ENCODE measurements around the gene HARS1.

DNA sequence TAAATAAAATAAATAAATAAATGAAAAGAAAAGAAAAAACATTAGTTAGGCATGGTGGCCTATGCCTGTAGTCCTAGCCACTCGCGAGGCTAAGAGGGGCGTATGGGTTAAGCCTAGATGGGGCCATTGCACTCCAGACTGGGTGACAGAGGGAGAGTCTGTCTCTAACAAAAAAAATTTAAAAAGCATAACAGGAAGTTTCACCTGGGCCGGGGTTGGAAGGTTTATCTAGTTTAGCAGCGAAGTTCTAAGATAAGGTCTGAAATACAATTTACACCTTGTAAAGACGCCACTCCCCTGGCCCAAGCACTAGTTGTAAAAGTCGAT lies 27.1 kb upstream of the HARS1 start:
- TF ChIP-seq POLR2A (IDR thresholded peaks at IDR 0.05; ENCODE audit: low read length) (no peak), GATA1 (IDR thresholded peaks at IDR 0.05; ENCODE audit: low read depth, low read length) (no peak)
